GM12865 (cell line): Measurements from ENCODE around the gene DYSF.

Experiments used
- DNase-seq: peaks from one replicate; pipeline ENCODE4 v3.0.0; 2010; ENCODE audit warnings: low read depth
- H3K4me3 ChIP-seq: 2 replicates; pipeline ENCODE4 v1.5.1; 2011; ENCODE audit warnings: mild to moderate bottlenecking, low read depth, low read length, control low read depth
- CTCF ChIP-seq: IDR thresholded peaks from 2 replicates; pipeline ENCODE4 v1.5.1; 2011; ENCODE audit warnings: low read length, control low read depth, low read depth, inconsistent platforms; ENCODE audit not compliant: insufficient read depth; ENCODE audit errors: missing control alignments

Gene DYSF

GRCh38 chr2:71526975-71527374, 73.6 kb downstream of the DYSF start:
- no peak for DNase-seq
- no peak for TF ChIP-seq CTCF
- no peak overlapping the region for H3K4me3 ChIP-seq

- no peak for TF ChIP-seq CTCF
- H3K4me3 ChIP-seq: no peak overlapping the region
- DNase-seq: no peak
These were observed 74.8 kb downstream of the DYSF start for GRCh38 chr2:71528131-71528591.

DNA sequence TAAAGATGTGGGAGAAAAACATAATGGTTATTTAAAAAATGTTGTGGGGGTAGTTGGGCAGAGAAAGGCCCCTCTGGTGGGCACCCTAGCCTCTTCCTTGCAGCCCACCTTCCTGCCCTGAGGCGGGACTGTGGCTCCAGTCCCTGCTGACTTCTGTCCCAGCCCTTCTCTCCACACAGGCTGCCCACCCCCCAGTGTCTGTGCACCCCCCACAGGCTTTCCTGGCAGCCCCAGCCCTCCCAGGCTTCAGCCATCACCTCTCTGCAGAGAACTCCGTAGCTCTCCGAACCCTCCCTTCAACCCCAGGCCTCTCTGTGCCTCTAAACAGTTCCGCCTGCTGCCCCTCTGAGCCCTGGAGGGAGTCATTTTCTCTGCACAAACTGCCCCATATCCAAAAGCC, 75.4 kb downstream of the DYSF start:
- no peak for TF ChIP-seq CTCF
- DNase-seq: no peak
- no peak overlapping the region for H3K4me3 ChIP-seq

DNA sequence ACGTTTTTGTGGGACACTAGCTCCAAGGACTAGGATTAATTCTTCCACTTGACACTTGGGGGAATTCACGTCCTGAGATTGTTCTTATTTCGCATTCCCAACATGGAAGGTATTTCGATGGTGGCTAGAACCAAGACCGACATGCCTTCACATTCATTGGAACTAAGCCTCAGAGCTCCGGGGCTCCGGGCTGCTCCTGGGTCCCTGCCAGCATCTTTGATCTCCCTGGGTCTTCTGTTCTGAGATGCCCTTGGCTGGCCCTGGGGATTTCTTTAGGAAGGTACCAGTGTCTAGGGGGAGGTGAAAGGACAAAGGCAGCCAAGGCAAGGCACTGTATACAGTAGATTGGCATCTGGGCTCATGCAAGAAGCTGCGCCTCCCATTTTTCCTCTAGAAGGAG, 76.8 kb downstream of the DYSF start:
- no peak for DNase-seq
- TF ChIP-seq CTCF: no peak
- no peak overlapping the region for H3K4me3 ChIP-seq

GRCh38 chr2:71530641-71531332, 77.4 kb downstream of the DYSF start:
- H3K4me3 ChIP-seq: no peak overlapping the region
- peak; percentile 57 for TF ChIP-seq CTCF
- peak; percentile 47 for DNase-seq

DNA sequence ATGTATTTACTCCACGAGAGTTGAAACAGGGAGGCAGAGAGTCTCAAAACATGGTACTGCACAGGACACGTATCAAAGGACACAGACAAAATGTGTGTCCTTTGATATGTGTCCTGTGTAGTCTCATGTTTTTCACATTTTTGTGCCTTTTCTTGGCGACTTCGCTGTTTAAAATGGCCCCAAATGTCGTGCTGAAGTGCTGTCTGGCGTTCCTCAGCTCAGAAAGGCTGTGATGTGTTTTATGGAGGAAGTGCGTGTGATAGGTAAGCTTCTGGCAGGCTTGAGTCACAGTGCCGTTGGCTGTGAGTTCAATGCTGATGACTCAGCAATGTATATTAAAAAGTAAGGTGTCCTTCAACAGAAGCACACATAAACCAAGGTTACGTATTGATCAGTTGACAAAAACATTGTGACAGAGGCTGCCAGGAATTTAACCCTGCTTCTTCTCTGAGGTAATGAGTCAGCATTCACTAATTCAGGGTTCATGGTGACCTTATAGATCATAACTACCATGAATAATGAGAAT, 78.2 kb downstream of the DYSF start:
- TF ChIP-seq CTCF: no peak
- no peak for DNase-seq
- H3K4me3 ChIP-seq: no peak overlapping the region

GRCh38 chr2:71532327-71532726, 79.0 kb downstream of the DYSF start:
- DNase-seq: no peak
- no peak overlapping the region for H3K4me3 ChIP-seq
- no peak for TF ChIP-seq CTCF
